ENCODE measurements around the gene LAMC3.
"Not testable (repeated sequence)": the region's sequence is repeated elsewhere in the genome, so short reads cannot be mapped to it uniquely, and the experiment has no call there.

LAMC3 gene

DNA sequence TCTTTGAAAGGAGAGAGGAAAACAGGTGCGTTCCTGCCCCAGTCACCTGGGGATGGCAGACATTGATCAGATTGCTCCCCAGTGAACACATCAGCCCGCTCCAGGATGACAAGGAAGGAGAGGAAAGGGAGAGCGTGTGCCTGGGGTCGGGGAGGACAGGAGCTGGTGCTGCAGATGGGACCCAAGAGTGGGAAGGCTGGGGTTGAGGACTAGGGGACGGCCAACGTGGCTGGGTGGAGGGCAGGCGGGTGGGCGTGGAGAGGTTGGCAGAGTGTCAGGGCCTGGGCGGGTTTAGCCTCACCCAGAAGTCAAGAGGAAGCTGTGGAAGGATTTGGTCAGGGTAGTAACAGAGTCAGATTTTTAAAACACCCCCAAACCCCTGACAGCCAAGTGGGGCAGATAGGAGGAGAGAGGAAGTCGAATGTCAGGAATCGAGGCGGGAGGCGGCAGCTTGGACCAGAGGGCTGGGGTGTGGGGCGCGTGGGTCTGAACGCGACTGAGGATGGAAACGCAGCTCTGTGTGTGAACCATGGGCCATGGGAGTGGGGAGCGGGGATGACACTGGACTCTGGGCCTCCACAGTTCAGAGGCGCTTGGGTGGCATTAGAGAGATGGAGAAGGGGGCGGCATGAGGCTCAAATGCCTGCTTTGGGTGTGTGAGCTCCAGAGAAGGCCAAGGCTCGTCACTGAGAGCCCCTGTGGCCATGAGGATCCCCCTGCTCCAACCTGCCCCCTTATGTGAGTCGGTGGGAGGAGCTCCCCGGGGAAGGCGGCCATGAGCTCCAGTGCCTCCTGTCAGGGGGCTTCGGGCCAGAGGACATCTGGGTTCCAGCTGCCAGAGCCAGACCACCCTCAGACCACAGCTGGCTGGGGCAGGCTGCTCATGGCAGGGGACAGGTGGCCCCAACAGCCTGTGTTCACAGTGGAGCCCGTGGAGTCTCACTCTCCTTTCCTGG, 24.6 kb downstream of the LAMC3 start:
- H3K4me3 ChIP-seq (ENCODE audit: low read length) = no peak overlapping the region
- H3K36me3 ChIP-seq (ENCODE audit: control insufficient read depth, insufficient read depth, low read length) = no peaks in the 10 kb centered on the region
- H3K27me3 ChIP-seq (ENCODE audit: control insufficient read depth, insufficient read depth, low read length) = peaks cover under 1% of the 10 kb centered on the region
- H3K27ac ChIP-seq (ENCODE audit: low read depth, low read length) = no peak overlapping the region
- H3K4me1 ChIP-seq (ENCODE audit: control insufficient read depth, insufficient read depth, low read length) = peaks cover 2% of the 10 kb centered on the region
- no peak overlapping the region for H3K9ac ChIP-seq (ENCODE audit: low read length)

DNA sequence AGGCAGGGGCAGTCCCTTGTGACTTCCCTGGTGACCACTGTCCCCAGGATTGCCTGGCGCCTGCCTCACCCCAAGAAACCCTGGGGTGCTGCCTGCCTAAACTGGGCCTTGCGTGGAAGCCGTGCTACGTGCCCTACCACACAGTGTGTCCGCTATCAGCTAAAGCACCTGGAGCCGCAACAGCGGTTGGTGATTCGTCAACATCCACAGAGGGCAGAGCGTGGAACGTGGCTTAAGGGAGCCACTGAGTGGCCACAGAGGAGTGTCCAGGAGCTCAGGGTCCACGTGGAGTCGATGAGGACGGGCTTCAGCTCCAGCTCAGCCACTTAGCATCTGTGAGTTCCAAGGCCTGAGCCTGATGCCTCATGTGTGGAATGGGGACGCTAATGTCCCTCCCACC, 25.3 kb downstream of the LAMC3 start:
- Histone ChIP-seq H3K27ac (ENCODE audit: low read depth, low read length) (no peak overlapping the region), H3K27me3 (ENCODE audit: control insufficient read depth, insufficient read depth, low read length) (peaks cover 4% of the 10 kb centered on the region), H3K4me1 (ENCODE audit: control insufficient read depth, insufficient read depth, low read length) (peaks cover 2% of the 10 kb centered on the region), H3K9ac (ENCODE audit: low read length) (no peak overlapping the region), H3K4me3 (ENCODE audit: low read length) (no peak overlapping the region), H3K36me3 (ENCODE audit: control insufficient read depth, insufficient read depth, low read length) (no peaks in the 10 kb centered on the region)

DNA sequence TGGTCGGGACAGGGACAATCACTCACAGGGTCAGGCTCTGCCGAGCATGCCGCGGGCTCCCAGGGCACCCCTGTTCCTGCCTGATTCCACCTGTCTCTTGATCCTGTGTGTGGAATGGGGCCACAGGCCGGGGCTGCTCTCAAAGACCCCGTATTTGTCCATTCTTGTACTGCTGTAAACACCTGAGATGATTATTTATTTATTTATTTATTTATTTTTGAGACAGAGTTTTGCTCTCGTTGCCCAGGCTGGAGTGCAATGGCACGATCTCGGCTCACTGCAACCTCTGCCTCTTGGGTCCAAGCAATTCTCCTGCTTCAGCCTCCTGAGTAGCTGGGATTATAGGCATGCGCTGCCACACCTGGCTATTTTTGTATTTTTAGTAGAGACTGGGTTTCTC, 25.8 kb downstream of the LAMC3 start:
- H3K27ac ChIP-seq (ENCODE audit: low read depth, low read length); H3K9ac ChIP-seq (ENCODE audit: low read length); H3K27me3 ChIP-seq (ENCODE audit: control insufficient read depth, insufficient read depth, low read length); H3K4me3 ChIP-seq (ENCODE audit: low read length); H3K4me1 ChIP-seq (ENCODE audit: control insufficient read depth, insufficient read depth, low read length); H3K36me3 ChIP-seq (ENCODE audit: control insufficient read depth, insufficient read depth, low read length): not testable (repeated sequence)

DNA sequence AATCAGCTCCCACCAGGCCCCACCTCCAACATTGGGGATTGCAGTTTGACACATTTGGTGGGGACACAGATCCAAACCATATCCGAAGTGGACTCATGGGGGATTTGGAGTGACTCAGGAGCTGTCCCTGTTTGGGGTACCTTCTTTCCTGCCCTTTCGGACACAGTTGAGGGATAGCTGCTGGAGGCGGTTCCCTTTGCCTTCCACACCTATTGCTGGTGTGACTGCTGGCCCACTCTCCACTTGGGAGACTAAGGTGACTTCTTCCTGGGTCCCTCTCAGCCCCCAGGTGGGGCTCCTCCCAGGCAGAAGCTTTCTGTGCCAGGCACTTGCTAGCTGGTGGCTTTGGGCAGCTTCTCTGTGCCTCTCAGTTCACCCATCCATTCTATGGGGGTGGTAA, 26.6 kb downstream of the LAMC3 start:
- Histone ChIP-seq H3K27me3 (ENCODE audit: control insufficient read depth, insufficient read depth, low read length) (peaks cover 4% of the 10 kb centered on the region), H3K4me3 (ENCODE audit: low read length) (no peak overlapping the region), H3K9ac (ENCODE audit: low read length) (no peak overlapping the region), H3K27ac (ENCODE audit: low read depth, low read length) (no peak overlapping the region), H3K36me3 (ENCODE audit: control insufficient read depth, insufficient read depth, low read length) (no peaks in the 10 kb centered on the region), H3K4me1 (ENCODE audit: control insufficient read depth, insufficient read depth, low read length) (peaks cover 2% of the 10 kb centered on the region)

DNA sequence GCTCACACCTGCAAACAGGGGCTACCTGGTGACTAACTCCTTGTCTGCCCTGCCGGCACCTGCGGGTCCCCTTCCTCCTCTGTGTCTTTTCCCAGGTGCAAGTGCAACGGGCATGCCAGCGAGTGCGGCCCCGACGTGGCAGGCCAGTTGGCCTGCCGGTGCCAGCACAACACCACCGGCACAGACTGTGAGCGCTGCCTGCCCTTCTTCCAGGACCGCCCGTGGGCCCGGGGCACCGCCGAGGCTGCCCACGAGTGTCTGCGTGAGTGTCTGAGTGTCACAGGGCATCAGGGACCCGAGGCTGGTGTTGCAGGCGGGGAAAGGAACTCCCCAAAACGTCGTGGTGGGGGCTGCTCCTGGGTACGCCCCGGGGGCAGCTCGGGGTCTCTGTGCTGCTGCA, 27.1 kb downstream of the LAMC3 start:
- H3K27me3 ChIP-seq (ENCODE audit: control insufficient read depth, insufficient read depth, low read length) = peaks cover 4% of the 10 kb centered on the region
- peaks cover 2% of the 10 kb centered on the region for H3K4me1 ChIP-seq (ENCODE audit: control insufficient read depth, insufficient read depth, low read length)
- no peaks in the 10 kb centered on the region for H3K36me3 ChIP-seq (ENCODE audit: control insufficient read depth, insufficient read depth, low read length)
- H3K27ac ChIP-seq (ENCODE audit: low read depth, low read length) = no peak overlapping the region
- H3K9ac ChIP-seq (ENCODE audit: low read length) = no peak overlapping the region
- H3K4me3 ChIP-seq (ENCODE audit: low read length) = no peak overlapping the region

DNA sequence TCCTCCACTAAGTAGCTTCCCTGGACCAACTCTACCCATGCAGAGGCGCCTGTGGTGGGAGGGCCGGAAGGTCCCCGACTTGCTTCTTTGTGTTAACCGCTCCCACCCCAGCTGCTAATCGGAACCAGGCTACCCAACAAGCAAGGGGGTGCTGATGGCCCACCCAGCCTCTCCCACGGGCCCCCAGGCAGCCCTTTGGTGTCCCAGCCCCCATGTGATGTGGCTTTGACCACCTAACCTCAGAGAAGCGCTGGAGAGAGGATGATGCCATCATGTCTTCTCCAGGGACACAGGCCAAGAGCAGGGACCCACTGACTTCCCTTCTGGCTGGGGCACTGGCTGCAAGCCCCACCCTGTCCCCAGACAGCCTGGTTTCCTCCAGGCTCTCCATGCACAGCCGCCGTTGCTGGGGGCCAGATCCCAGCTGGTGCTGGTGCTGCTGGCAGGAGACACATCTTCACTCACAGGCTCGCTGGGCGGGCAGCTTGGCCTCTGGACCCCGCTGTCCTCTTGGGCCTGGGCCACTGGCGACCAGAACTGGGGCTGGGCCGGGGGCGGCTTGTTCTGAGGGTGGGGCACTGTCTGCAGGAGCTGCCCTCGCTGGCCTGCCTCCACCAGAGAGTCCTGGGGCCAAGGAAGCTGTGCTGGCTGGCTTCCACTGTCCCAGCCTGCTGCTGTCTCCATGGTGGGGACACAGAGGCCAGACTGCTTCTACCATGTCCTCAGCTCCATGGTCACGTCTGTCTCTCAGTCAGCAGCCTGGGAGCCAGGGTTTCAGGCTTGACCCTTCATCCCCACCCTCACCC, 27.8 kb downstream of the LAMC3 start:
- Histone ChIP-seq H3K9ac (ENCODE audit: low read length) (no peak overlapping the region), H3K4me1 (ENCODE audit: control insufficient read depth, insufficient read depth, low read length) (peaks cover 2% of the 10 kb centered on the region), H3K4me3 (ENCODE audit: low read length) (no peak overlapping the region), H3K27me3 (ENCODE audit: control insufficient read depth, insufficient read depth, low read length) (peaks cover 4% of the 10 kb centered on the region), H3K27ac (ENCODE audit: low read depth, low read length) (peak overlapping the region; percentile 3), H3K36me3 (ENCODE audit: control insufficient read depth, insufficient read depth, low read length) (no peaks in the 10 kb centered on the region)

DNA sequence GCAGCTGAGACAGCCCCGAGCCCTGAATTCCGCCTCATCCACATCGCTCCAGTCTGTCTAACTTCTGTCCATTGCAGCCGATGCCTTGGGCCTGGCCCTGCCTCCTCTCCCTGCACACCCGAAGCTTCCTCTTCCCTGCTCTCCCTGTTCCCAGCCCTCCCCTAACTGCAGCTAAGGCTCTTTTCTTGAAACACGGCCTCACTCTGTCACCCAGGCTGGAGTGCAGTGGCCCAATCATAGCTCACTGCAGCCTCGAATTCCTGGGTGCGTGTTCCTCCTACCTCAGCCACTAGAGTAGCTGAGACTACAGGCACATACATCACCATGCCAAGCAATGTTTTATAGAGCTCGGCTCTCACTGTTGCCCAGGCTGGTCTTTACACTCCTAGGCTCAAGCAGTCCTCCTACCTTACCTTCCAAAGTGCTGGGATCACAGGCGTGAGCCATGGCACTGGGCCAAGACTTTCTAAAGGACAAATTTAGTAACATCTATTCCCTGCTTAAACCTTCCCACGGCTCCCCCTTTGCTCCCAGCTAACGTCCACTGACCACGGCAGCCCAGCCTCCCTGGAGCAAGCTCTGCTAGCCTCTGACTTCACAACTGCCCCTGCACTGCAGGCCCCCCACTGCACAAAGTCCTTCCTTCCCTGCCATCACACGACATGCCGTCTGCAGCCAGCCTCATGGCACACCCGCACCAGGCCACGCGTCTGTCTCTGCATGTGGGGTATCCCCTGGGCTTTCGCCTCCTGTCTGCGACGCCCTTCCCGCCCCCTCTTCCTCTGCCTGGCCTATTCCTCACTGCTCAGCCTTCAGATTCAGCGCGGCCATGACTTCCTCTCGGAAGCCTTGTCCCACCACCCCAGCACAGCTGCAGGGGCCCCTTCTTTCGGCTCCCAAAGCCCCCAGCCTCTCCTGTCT, 28.6 kb downstream of the LAMC3 start:
- Histone ChIP-seq H3K4me1 (ENCODE audit: control insufficient read depth, insufficient read depth, low read length) (peaks cover 2% of the 10 kb centered on the region), H3K27ac (ENCODE audit: low read depth, low read length) (peak overlapping the region; percentile 3), H3K4me3 (ENCODE audit: low read length) (no peak overlapping the region), H3K27me3 (ENCODE audit: control insufficient read depth, insufficient read depth, low read length) (peaks cover 4% of the 10 kb centered on the region), H3K36me3 (ENCODE audit: control insufficient read depth, insufficient read depth, low read length) (no peaks in the 10 kb centered on the region), H3K9ac (ENCODE audit: low read length) (no peak overlapping the region)

DNA sequence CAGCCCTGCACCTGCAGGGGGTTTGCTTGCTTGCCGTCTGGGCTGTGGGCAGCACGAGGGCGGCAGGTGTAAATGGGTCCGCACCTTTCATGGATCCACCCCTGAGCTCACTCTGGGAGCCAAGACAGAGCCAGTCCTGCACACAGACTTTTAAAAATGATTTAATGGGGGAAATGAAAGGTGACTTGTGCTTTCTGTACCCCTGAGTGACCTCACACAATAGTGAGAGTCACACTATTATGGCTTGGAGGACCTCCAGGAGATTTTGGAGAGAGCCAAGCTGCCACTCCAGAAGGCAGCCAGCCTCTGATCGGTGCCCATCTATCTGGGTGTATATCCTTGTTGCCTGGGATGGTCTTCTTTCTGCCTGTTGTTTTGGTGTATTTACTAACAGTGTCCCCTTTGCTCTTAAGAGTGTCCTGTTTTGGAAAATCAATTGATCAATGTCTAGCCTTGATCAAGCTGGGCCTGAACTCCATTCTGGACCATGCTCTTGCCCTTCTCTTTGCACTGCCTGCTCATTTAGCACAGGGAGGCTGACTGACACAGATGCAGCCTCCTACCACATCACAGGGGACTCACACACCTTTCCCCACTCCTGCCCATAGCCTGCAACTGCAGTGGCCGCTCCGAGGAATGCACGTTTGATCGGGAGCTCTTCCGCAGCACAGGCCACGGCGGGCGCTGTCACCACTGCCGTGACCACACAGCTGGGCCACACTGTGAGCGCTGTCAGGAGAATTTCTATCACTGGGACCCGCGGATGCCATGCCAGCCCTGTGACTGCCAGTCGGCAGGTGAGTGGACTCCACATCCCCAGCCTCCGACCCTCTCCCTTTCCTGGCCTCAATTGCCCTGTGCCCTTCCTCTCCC, 29.5 kb downstream of the LAMC3 start:
- H3K36me3 ChIP-seq (ENCODE audit: control insufficient read depth, insufficient read depth, low read length) = no peaks in the 10 kb centered on the region
- no peak overlapping the region for H3K27ac ChIP-seq (ENCODE audit: low read depth, low read length)
- no peak overlapping the region for H3K4me3 ChIP-seq (ENCODE audit: low read length)
- peaks cover 4% of the 10 kb centered on the region for H3K27me3 ChIP-seq (ENCODE audit: control insufficient read depth, insufficient read depth, low read length)
- peaks cover 2% of the 10 kb centered on the region for H3K4me1 ChIP-seq (ENCODE audit: control insufficient read depth, insufficient read depth, low read length)
- H3K9ac ChIP-seq (ENCODE audit: low read length) = no peak overlapping the region

DNA sequence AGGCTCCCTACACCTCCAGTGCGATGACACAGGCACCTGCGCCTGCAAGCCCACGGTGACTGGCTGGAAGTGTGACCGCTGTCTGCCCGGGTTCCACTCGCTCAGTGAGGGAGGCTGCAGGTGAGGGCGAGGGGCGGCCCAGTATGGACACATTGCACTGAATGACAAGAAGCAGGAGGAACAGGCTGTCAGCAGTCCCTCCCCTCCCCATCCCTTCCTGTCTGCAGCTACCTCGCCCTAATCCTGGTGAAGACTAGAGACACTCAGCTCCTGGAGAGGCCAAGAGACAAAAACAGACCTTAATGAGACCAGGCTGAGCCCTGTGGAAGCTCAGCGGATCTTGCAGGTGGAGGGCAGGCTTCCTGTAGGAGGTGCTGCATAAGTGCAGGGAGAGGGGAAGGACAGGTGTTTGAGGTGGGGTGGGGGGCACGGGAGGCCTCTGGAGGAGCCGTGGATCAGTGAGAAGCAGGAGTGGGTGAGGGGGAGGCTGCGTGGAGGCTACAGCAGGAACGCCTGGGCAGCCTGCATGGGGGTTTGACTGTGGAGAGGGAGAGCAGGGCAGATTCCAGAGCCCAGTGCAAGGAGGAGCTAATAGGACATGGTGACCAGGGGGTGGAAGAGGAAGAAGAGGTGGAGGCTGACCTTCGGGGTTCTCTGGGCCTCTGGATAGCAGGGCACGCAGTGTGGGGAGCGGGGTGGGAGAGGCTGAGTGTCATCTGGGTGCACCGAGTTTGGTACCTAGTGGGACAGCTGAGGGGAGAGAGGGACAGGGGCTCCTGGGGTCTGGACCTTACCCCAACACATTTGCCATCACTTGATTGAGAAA, 30.4 kb downstream of the LAMC3 start:
- no peak overlapping the region for H3K4me3 ChIP-seq (ENCODE audit: low read length)
- peaks cover 4% of the 10 kb centered on the region for H3K27me3 ChIP-seq (ENCODE audit: control insufficient read depth, insufficient read depth, low read length)
- H3K27ac ChIP-seq (ENCODE audit: low read depth, low read length) = no peak overlapping the region
- H3K4me1 ChIP-seq (ENCODE audit: control insufficient read depth, insufficient read depth, low read length) = peaks cover 2% of the 10 kb centered on the region
- no peaks in the 10 kb centered on the region for H3K36me3 ChIP-seq (ENCODE audit: control insufficient read depth, insufficient read depth, low read length)
- no peak overlapping the region for H3K9ac ChIP-seq (ENCODE audit: low read length)

DNA sequence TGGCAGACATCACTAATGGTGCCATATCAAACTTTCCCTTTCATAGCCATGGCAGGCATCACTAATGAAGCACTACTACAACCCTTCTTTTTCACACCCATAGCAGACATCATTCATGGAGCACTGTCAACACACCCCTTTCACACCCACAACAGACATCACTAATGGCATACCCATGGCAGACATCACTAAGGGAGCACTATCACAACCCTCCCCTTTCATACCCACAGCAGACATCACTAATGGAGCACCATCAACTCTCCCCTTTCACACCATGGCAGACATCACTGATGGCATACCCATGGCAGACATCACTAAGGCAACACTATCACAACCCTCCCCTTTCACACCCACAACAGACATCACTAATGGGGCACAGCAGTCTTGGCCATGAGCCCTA, 33.7 kb downstream of the LAMC3 start:
- H3K27me3 ChIP-seq (ENCODE audit: control insufficient read depth, insufficient read depth, low read length) = peaks cover 4% of the 10 kb centered on the region
- H3K4me1 ChIP-seq (ENCODE audit: control insufficient read depth, insufficient read depth, low read length) = no peaks in the 10 kb centered on the region
- H3K4me3 ChIP-seq (ENCODE audit: low read length) = no peak overlapping the region
- no peak overlapping the region for H3K27ac ChIP-seq (ENCODE audit: low read depth, low read length)
- no peak overlapping the region for H3K9ac ChIP-seq (ENCODE audit: low read length)
- H3K36me3 ChIP-seq (ENCODE audit: control insufficient read depth, insufficient read depth, low read length) = no peaks in the 10 kb centered on the region

DNA sequence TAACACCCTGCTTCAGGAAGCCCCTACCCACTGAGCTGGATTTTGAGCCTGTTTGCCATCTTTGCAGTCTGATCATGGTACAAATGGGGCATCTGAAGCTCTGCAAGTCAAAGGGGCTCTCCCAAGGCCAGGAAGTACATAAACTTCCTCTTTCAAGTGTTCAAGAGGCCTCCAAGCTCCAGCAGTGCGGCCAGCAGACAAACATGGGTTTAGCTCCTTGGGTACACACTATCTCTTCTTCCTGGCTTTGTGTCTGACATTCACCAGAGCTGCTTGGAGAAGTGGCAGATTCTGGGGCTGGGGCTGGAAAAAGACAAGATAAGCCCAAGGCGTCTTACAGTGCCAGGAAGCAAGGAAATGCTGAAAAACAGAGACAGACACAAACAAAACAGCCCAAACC, 34.1 kb downstream of the LAMC3 start:
- Histone ChIP-seq H3K27me3 (ENCODE audit: control insufficient read depth, insufficient read depth, low read length) (peaks cover 4% of the 10 kb centered on the region), H3K27ac (ENCODE audit: low read depth, low read length) (no peak overlapping the region), H3K36me3 (ENCODE audit: control insufficient read depth, insufficient read depth, low read length) (no peaks in the 10 kb centered on the region), H3K4me1 (ENCODE audit: control insufficient read depth, insufficient read depth, low read length) (no peaks in the 10 kb centered on the region), H3K4me3 (ENCODE audit: low read length) (no peak overlapping the region), H3K9ac (ENCODE audit: low read length) (no peak overlapping the region)
